HG03280 (cell line): ENCODE measurements around the gene TMTC2.

Source experiments
- ATAC-seq: cut with Tn5 transposase; IDR thresholded peaks from one replicate; pipeline ENCODE4 v1.9.1; 2021; ENCODE audit warnings: mild to moderate bottlenecking, moderate library complexity; ENCODE audit not compliant: unreplicated experiment

The TMTC2 gene

DNA sequence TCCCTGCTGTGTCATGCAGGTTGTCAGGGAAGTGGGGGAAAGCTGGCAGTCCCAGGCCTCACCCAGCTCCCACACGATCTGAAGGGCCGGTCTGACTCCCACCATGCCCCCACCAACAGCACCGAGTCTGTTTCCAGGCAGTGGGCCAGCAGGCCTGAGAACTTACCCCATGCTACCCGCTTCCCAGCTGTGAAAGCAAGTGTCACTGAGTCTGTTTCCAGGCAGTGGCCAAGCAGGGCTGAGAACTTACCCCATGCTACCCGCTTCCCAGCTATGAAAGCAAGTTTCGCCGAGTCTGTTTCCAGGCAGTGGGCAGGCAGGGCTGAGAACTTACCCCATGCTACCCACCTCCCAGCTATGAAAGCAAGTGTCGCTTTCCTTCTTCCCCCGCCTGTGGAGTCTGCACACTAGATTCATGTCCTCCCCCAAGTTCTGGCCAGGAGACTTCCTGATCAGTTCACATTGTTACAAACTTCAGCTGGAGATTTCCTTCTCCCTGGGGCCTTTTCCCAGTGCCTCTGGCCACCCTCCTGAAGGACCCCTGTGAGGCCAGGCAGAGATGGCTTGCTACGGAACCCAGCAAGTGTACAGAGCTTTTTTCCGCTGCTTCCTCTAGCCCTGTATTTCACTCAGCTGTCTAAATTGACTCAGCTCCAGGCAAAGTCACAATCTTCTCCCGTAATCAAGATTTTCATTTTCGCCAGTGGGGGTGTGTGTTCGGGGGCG, 435.4 kb downstream of the TMTC2 start:
- no peak for ATAC-seq

- no peak for ATAC-seq
Measured at GRCh38 chr12:83122623-83122934, 435.9 kb downstream of the TMTC2 start.

DNA sequence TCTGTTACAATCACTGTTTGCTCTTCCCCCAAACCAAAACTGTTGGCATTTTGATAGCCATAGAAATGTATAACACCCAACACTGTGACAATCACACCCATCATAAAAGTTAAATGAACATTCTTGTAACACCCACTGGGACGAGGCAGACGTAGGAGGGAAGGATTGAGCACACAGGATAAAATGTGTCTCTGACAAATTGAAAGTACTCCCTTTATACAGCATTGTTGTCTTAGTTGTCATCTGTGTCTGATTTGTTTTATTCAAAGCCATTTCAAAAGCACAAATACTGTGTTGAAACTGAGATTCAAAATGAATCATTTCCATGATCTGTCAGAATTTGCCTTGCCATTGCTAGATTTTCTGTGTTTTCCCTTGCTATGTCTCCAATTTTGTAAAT, 436.3 kb downstream of the TMTC2 start:
- no peak for ATAC-seq

DNA sequence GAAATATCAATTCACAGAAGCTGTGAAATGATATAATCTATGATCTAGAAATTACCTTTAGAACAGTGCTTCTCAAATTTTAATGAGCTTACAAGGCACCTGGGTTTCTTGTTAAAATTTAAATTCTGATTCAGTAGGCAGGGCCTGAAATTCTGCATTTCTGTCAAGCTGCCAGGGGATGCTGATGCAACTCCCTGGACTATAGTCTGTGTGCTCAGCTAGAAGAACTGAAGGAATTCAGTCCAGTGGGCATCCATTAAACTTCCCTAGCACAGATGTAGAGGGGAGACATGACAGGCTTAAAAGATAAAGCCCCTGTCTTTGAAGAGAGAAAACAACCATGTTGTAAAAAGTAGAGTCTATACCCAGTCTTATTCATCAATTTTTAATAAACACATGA, 441.8 kb downstream of the TMTC2 start:
- ATAC-seq = no peak

- no peak for ATAC-seq
Measured at GRCh38 chr12:83130178-83130577, 443.5 kb downstream of the TMTC2 start.

GRCh38 chr12:83132360-83132759, 445.7 kb downstream of the TMTC2 start:
- ATAC-seq = no peak

DNA sequence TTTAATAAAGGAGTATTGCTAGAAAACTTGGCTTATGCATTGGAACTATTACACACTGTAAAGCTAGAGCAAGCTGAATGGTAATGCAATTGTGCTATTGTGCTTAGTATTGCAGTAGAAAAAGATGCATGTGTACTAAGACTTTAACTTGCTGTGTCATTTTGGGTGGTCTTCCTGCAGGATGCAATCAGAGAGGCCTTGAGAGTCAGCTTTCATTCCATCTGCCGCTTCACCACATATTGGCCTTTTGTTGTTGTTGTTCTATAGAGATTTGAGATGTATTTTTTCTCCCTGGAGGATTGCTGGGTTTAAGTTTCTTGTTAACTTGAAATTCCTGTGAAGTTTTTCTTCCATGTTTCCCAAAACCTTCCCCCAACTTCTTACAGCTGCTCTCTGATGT, 449.7 kb downstream of the TMTC2 start:
- ATAC-seq = no peak

- ATAC-seq = no peak
Measured at GRCh38 chr12:83140135-83140534, 453.4 kb downstream of the TMTC2 start.

GRCh38 chr12:83141460-83141994, 454.8 kb downstream of the TMTC2 start:
- ATAC-seq = no peak

GRCh38 chr12:83142914-83143313, 456.2 kb downstream of the TMTC2 start:
- no peak for ATAC-seq

DNA sequence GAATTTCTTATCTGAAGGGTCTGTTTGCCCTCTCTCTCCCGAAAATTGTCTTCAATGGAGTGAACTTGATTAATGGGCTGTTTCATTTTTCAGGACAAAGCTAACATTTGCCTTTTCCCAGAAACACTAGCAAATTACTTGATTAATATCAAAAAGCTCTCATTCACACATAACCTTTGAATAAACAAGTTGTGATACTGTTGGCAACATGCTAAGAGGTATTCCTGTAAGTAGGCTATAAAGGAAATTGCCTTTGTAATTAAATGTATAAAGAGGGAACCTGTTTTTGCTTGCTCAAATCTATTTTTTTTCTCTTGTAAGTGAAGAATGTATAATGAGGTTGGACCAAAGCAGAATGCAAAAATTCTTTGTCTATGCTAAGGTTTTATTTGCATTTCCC, 457.2 kb downstream of the TMTC2 start:
- no peak for ATAC-seq

GRCh38 chr12:83145325-83145840, 458.7 kb downstream of the TMTC2 start:
- no peak for ATAC-seq

- no peak for ATAC-seq
Measured at GRCh38 chr12:83147341-83147740, 460.6 kb downstream of the TMTC2 start.

- no peak for ATAC-seq
Measured at GRCh38 chr12:83149987-83150386, 463.3 kb downstream of the TMTC2 start.

GRCh38 chr12:83150465-83151189, 463.9 kb downstream of the TMTC2 start:
- ATAC-seq = no peak

DNA sequence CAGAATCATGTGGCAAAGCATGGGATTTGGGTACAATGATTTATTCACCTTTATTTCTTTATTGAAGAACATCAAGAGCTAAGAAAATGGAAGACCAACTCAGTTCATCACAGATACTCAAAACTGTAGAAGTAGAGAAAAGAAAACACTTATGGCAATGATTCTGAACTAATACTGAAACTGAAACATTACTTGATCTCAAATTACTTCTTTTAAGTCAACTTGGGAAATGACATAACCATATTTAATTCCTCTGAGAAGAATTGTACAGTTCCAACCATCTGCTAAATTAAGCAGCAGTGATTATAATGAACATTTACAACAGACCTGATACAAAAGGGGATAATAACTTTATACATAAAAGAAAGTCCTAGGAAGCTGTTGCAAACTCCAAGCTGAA, 466.5 kb downstream of the TMTC2 start:
- ATAC-seq = peak; percentile 59

- no peak for ATAC-seq
Measured at GRCh38 chr12:83156815-83157214, 470.1 kb downstream of the TMTC2 start.

GRCh38 chr12:83157604-83158003, 470.9 kb downstream of the TMTC2 start:
- no peak for ATAC-seq

GRCh38 chr12:83158613-83159207, 472.0 kb downstream of the TMTC2 start:
- no peak for ATAC-seq

GRCh38 chr12:83161456-83161855, 474.8 kb downstream of the TMTC2 start:
- no peak for ATAC-seq

- no peak for ATAC-seq
Measured at GRCh38 chr12:83168751-83169150, 482.0 kb downstream of the TMTC2 start.

DNA sequence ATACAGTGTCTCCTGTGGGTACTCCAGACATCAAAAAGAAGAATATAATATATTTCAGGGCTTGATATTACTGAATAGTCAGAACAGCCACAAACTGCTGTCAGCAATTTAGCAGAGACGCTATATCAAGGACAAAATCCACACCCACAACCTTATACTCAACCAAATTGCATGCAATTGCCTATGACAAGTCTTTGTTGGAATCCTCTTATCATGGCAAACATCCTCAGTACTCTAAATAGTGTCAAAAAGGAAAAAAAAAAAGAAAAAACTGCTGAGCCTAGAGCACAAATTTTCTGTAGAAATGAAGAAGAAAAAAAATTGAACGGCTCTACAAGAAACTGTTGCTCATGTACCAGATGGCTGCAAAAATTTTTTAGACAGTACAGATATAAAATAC, 485.7 kb downstream of the TMTC2 start:
- ATAC-seq = no peak
